Measurements from ENCODE around the gene PROKR1.

PROKR1 gene

GRCh38 chr2:68700560-68700959, 57.2 kb downstream of the PROKR1 start:
- no peak for DNase-seq

GRCh38 chr2:68706637-68707036, 63.3 kb downstream of the PROKR1 start:
- no peak for DNase-seq

Measured in GF-D8 (cell line).